GM12878 (cell line): ENCODE measurements around the gene SPINK4. TPM values are rescaled to one million over a fixed set of nuclear protein-coding genes. Genes with fewer than 3 reads are reported as not detected.

ENCODE experiments used
- ATAC-seq: fragments of 200-7000 bp; cut with Tn5 transposase; 3 replicates; pipeline ENCODE4 v1.9.1; 2020; ENCODE audit warnings: mild to moderate bottlenecking, moderate library complexity
- BruUV-seq: library from RNA; stranded (reverse); fragments of 400-500 nt; replicated peaks from 2 replicates; lab custom pipeline; 2021; lab: Mats Ljungman, UMichigan
- CTCF ChIA-PET: fragments of 300-600 bp; sonication (Branson Sonifier 250); formaldehyde crosslinking; extraction: SDS; loops from one replicate; lab custom pipeline; 2021; ENCODE audit warnings: inconsistent platforms; lab: Yijun Ruan, JAX
- POLR2A ChIA-PET: fragments of 350-600 bp; formaldehyde crosslinking; extraction: SDS; loops from one replicate; lab custom pipeline; 2021; ENCODE audit warnings: inconsistent platforms; lab: Charles Lee
- RAD21 ChIA-PET: fragments of 300-600 bp; sonication (Branson Sonifier 250); formaldehyde crosslinking; loops from one replicate; lab custom pipeline; 2023; ENCODE audit warnings: antibody characterized with exemption; ENCODE audit not compliant: unreplicated experiment; lab: Charles Lee
- SMC1A ChIA-PET: fragments of 300-600 bp; sonication (Branson Sonifier 250); formaldehyde crosslinking; loops from one replicate; lab custom pipeline; 2023; ENCODE audit not compliant: unreplicated experiment, uncharacterized antibody; lab: Charles Lee
- DNase-seq: peaks from one replicate; pipeline ENCODE4 v3.0.0-alpha.2; 2011; ENCODE audit warnings: low read depth, low spot score
- FAIRE-seq: peaks from 3 replicates; lab custom pipeline; 2011; peaks lifted over from hg19 to GRCh38; lab: Jason Lieb, UNC
- H2AFZ ChIP-seq: 2 replicates; pipeline ENCODE4 v1.6.0; 2011; ENCODE audit warnings: low read depth, low read length, control low read depth; ENCODE audit not compliant: control insufficient read depth
- H3K27ac ChIP-seq: 2 replicates; pipeline ENCODE4 v1.5.1; 2011; ENCODE audit warnings: control low read depth; ENCODE audit not compliant: control insufficient read depth, insufficient read depth
- H3K27me3 ChIP-seq, 2 experiments: replicated peaks in 1 of 2; 2 replicates each; pipeline versions ENCODE4 v1.6.0 to v1.6.1; 2011; ENCODE audit warnings: low read length in 1 of 2; ENCODE audit not compliant: control insufficient read depth in 2 of 2, insufficient read depth in 2 of 2
- H3K36me3 ChIP-seq, 2 experiments: 2 replicates each; pipeline ENCODE4 v1.5.1; 2011; ENCODE audit warnings: low read length in 1 of 2; ENCODE audit not compliant: control insufficient read depth in 2 of 2, insufficient read depth in 2 of 2
- H3K4me1 ChIP-seq: 2 replicates; pipeline ENCODE4 v1.6.1; 2011; ENCODE audit warnings: mild to moderate bottlenecking, low read length, moderate library complexity, mixed read lengths; ENCODE audit not compliant: control insufficient read depth, insufficient read depth
- H3K4me2 ChIP-seq: 2 replicates; pipeline ENCODE4 v1.6.0; 2011; ENCODE audit warnings: control low read depth; ENCODE audit not compliant: control insufficient read depth, insufficient read depth
- H3K4me3 ChIP-seq: fragments of 200-600 bp; sonication (generic); 2 replicates; pipeline ENCODE4 v1.5.1; 2016
- H3K79me2 ChIP-seq: 2 replicates; pipeline ENCODE4 v1.6.0; 2011; ENCODE audit warnings: low read length; ENCODE audit not compliant: control insufficient read depth, insufficient read depth
- H3K9ac ChIP-seq: 2 replicates; pipeline ENCODE4 v1.8.0; 2011; ENCODE audit warnings: low read length, control low read depth, mixed read lengths; ENCODE audit not compliant: control insufficient read depth, insufficient read depth
- H3K9me3 ChIP-seq: replicated peaks from 3 replicates; pipeline ENCODE4 v1.5.1; 2011; ENCODE audit warnings: mild to moderate bottlenecking, low read length; ENCODE audit not compliant: control insufficient read depth, insufficient read depth
- H4K20me1 ChIP-seq: 2 replicates; pipeline ENCODE4 v1.6.0; 2011; ENCODE audit not compliant: control insufficient read depth, insufficient read depth
- EGR1 ChIP-seq, 2 experiments: IDR thresholded peaks; 1 replicate in 1 of 2; 2 replicates in 1 of 2; pipeline ENCODE4 v1.6.1; 2011 to 2012; ENCODE audit warnings: low read depth in 2 of 2, low read length in 2 of 2, borderline replicate concordance in 1 of 2, mild to moderate bottlenecking in 1 of 2, moderate library complexity in 1 of 2
- KAT2A ChIP-seq: conservative IDR thresholded peaks from 2 replicates; pipeline ENCODE4 v1.6.1; 2011; ENCODE audit warnings: low read depth, low read length; ENCODE audit not compliant: control insufficient read depth
- MLLT1 ChIP-seq: fragments of 450-650 bp; IDR thresholded peaks from 2 replicates; pipeline ENCODE4 v1.6.1; 2016; ENCODE audit warnings: mild to moderate bottlenecking
- PML ChIP-seq: IDR thresholded peaks from 2 replicates; pipeline ENCODE4 v1.6.1; 2012; ENCODE audit warnings: low read length, inconsistent platforms
- ZBED1 ChIP-seq: IDR thresholded peaks from 2 replicates; pipeline ENCODE4 v1.6.1; 2016; ENCODE audit warnings: borderline replicate concordance
- WGBS: methylation state at CpG from one replicate; pipeline ENCODE4 v1.1.6; 2016; ENCODE audit warnings: low lambda C conversion rate; ENCODE audit not compliant: insufficient replicate concordance, insufficient coverage; ENCODE audit errors: missing lambda C conversion rate; 5-methylcytosine and 5-hydroxymethylcytosine counted together
- in situ Hi-C: fragments of 300-500 bp; cut with MboI; formaldehyde crosslinking; loops from 9 replicates; pipeline ENCODE4 v1.14.3; 2018; ENCODE audit warnings: mixed read lengths
- intact Hi-C: fragments of 100-400 bp; cut with micrococcal nuclease; formaldehyde crosslinking; loops from one replicate; pipeline ENCODE4 v1.14.2; 2022; ENCODE audit not compliant: unreplicated experiment
- polyA plus RNA-seq, 11 experiments: library from polyadenylated mRNA; depleted of rRNA in 4 of 11; unstranded in 6 of 11; stranded (reverse) in 5 of 11; fragments of >200 nt; fragmentation: Nextera tagmentation in 4 of 11; fragmentation: Illumina TruSeq in 1 of 11; extraction: Ambion mirVana in 4 of 11; extraction: Trizol in 1 of 11; gene quantifications; 1 replicate in 1 of 11; 2 replicates in 10 of 11; pipeline versions ENCODE4 v1.2.1 to v1.2.3, GENCODE V29; 2011 to 2016; ENCODE audit warnings: inconsistent platforms in 2 of 11, missing spikeins in 2 of 11, low read depth in 1 of 11
- total RNA-seq, 4 experiments: library from RNA; depleted of rRNA in 3 of 4; stranded (reverse); fragments of >200 nt in 3 of 4; fragmentation: Illumina TruSeq in 1 of 4; extraction: Trizol in 1 of 4; gene quantifications; 2 replicates each; pipeline versions ENCODE4 v1.2.1 to v1.2.3, GENCODE V29; 2013 to 2021
- TF ChIP-seq, protein P1 (sequence below): IDR thresholded peaks from 2 replicates; pipeline ENCODE4 v1.6.1; 2011; ENCODE audit warnings: borderline replicate concordance, low read depth, mild to moderate bottlenecking, moderate library complexity, low read length; ENCODE audit not compliant: insufficient read depth, poor library complexity, severe bottlenecking

SPINK4 gene
- total and polyA plus RNA-seq, 10 of the 15 experiments (the other 5 are each of a cell fraction or from before 2014, with no cell fraction given) = not detected

DNA sequence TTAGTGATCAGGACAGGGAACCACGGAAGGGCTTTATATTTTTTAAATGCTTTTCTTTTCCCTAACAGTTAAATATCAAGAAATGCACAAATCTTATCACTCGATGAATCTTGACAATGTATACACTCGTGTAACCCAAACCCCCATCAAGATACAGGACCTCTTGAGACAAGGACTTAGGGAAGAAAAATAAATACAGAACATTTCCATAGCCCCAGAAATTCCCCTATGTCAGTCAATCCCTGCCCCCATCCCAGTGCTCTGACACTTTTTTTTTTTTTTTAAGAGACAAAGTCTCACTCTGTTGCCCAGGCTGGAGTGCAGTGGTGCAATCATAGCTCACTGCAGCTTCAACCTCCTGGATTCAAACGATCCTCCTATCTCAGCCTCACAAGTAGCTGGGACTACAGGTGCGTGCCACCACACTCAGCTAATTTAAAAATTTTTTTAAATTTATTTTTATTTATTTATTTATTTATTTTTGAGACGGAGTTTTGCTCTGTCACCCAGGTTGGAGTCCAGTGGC, 2.7 kb downstream of the SPINK4 start (continued):
- TF ChIP-seq, protein P1, sequence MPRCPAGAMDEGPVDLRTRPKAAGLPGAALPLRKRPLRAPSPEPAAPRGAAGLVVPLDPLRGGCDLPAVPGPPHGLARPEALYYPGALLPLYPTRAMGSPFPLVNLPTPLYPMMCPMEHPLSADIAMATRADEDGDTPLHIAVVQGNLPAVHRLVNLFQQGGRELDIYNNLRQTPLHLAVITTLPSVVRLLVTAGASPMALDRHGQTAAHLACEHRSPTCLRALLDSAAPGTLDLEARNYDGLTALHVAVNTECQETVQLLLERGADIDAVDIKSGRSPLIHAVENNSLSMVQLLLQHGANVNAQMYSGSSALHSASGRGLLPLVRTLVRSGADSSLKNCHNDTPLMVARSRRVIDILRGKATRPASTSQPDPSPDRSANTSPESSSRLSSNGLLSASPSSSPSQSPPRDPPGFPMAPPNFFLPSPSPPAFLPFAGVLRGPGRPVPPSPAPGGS = no peak
- TF ChIP-seq MLLT1 = no peak

GRCh38 chr9:33244137-33244784, 4.3 kb downstream of the SPINK4 start:
- H3K27me3 ChIP-seq = no peaks in the 10 kb centered on the region
- ChIA-PET RAD21 (interaction anchor here (2.1 kb wide), 1 partner anchor 18 kb away, joined by 4 read pairs; no protein-coding TSS in a partner anchor), SMC1A (interaction anchor here (0.6 kb wide), 1 partner anchor 43 kb away, joined by 3 read pairs; no protein-coding TSS in a partner anchor), CTCF (interaction anchor here (2.7 kb wide), 1 partner anchor 18 kb away, joined by 10 read pairs; no protein-coding TSS in a partner anchor), POLR2A (interaction anchor here (0.8 kb wide), 1 partner anchor 18 kb away, joined by 3 read pairs; no protein-coding TSS in a partner anchor)
- TF ChIP-seq ZBED1 (no peak), EGR1 (IDR thresholded peaks at IDR 0.05; ENCODE audit: borderline replicate concordance in 1 of 2, low read depth in 2 of 2, low read length in 2 of 2) (no peak), KAT2A (no peak), PML (no peak)
- H3K27ac ChIP-seq = no peak overlapping the region
- intact Hi-C loops (no loop called here), in situ Hi-C loops (no loop called here)
- no peak overlapping the region for H3K4me2 ChIP-seq
- 79% methylated on average over 9 of the region's 9 CpGs for WGBS
- DNase-seq (no peak), ATAC-seq (no peak), FAIRE-seq (no peak)
- H3K4me1 ChIP-seq = peaks cover 3% of the 10 kb centered on the region
- no TSS peak for BruUV-seq
- H4K20me1 ChIP-seq = no peaks in the 10 kb centered on the region
- no peak overlapping the region for H3K4me3 ChIP-seq
- H3K79me2 ChIP-seq = no peaks in the 10 kb centered on the region
- H3K36me3 ChIP-seq = no peaks in the 10 kb centered on the region
- H3K9me3 ChIP-seq = no peaks in the 10 kb centered on the region
- no peak overlapping the region for H2AFZ ChIP-seq
- no peak overlapping the region for H3K9ac ChIP-seq
